Uterus (tissue), 4 donors: ENCODE data around the gene ETAA1. TPM values are rescaled to one million over a fixed set of nuclear protein-coding genes. Genes with fewer than 3 reads are reported as not detected.

Experiments used
- DNase-seq, 2 donors: peaks; one replicate each; pipeline ENCODE4 v3.0.0-alpha.2; 2019 to 2020
- H3K27ac ChIP-seq, 2 donors: fragments of 200-600 bp; sonication (generic); 1 replicate in 1 of 2; 2 replicates in 1 of 2; pipeline ENCODE4 v1.5.1; 2016 to 2018
- H3K27me3 ChIP-seq, 2 donors: fragments of 200-600 bp; sonication (generic); one replicate each; pipeline ENCODE4 v1.5.1; 2018 to 2019; ENCODE audit warnings: control low read depth in 1 of 2
- H3K36me3 ChIP-seq, 2 donors: fragments of 200-600 bp; sonication (generic); one replicate each; pipeline ENCODE4 v1.5.1; 2019; ENCODE audit warnings: control low read depth in 1 of 2
- H3K4me1 ChIP-seq, 2 donors: fragments of 200-600 bp; sonication (generic); one replicate each; pipeline ENCODE4 v1.5.1; 2018 to 2019; ENCODE audit warnings: control low read depth in 1 of 2
- H3K4me3 ChIP-seq, 2 donors: fragments of 200-600 bp; sonication (generic); 1 replicate in 1 of 2; 2 replicates in 1 of 2; pipeline ENCODE4 v1.5.1; 2018 to 2019; ENCODE audit warnings: mild to moderate bottlenecking in 1 of 2
- H3K9me3 ChIP-seq, 2 donors: fragments of 200-600 bp; sonication (generic); one replicate each; pipeline ENCODE4 v1.5.1; 2019; ENCODE audit warnings: control low read depth in 1 of 2
- POLR2A ChIP-seq, 2 donors: fragments of 450-650 bp; IDR thresholded peaks; one replicate each; pipeline ENCODE4 v1.6.1; 2016; ENCODE audit warnings: antibody characterized with exemption in 2 of 2, mild to moderate bottlenecking in 1 of 2, moderate library complexity in 1 of 2
- intact Hi-C: fragments of 100-400 bp; cut with DNase I; formaldehyde crosslinking; loops from one replicate; pipeline ENCODE4 v1.15.1; 2023; ENCODE audit warnings: low total_unique reads
- total RNA-seq, 4 donors: library from RNA; depleted of rRNA in 3 of 4; stranded (reverse); fragments of >200 nt in 3 of 4; gene quantifications; one replicate each; pipeline versions ENCODE4 v1.1.0 to v1.2.4, GENCODE V29; 2014 to 2023
- TF ChIP-seq, protein P1 (sequence below), 4 experiments: fragments of 200-600 bp in 2 of 4; fragments of 450-650 bp in 2 of 4; sonication (generic) in 2 of 4; IDR thresholded peaks; one replicate each; pipeline ENCODE4 v1.5.1; 2016 to 2019; ENCODE audit warnings: antibody characterized with exemption in 4 of 4, mild to moderate bottlenecking in 2 of 4, moderate library complexity in 1 of 4
- donor health status: DM: yes; HTN: yes; CAD: no.

ETAA1 gene
- total RNA-seq, 4 donors from 2014 or later: 14.6 to 37.6 (median 21.6) TPM

DNA sequence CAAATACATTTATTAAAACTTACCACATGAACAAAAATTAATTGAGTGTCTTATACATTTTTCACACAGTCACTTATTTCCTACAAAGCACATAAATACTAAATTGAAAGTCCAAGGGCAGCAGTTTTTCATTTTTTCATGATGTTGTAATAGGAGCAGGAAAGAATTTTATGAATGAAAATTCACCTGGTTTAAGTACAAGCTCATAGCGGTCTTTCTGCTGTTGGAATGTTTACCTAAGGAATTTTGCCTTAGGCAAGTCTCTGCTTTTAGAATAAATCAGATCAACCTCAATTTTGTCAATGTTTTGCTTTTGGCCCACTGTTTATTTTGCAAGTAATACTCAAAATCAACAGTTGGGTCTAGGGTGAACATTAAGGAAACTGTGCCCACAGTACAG, 40.0 kb downstream of the ETAA1 start:
- Histone ChIP-seq H3K4me3 (no peak overlapping the region), H3K27me3 (no peaks in the 10 kb centered on the region), H3K9me3 (no peaks in the 10 kb centered on the region), H3K27ac (no peak overlapping the region), H3K36me3 (no peaks in the 10 kb centered on the region), H3K4me1 (no peaks in the 10 kb centered on the region)
- no peak for TF ChIP-seq POLR2A (IDR thresholded peaks at IDR 0.05)
- intact Hi-C loops: no loop called here
- DNase-seq: no peak

DNA sequence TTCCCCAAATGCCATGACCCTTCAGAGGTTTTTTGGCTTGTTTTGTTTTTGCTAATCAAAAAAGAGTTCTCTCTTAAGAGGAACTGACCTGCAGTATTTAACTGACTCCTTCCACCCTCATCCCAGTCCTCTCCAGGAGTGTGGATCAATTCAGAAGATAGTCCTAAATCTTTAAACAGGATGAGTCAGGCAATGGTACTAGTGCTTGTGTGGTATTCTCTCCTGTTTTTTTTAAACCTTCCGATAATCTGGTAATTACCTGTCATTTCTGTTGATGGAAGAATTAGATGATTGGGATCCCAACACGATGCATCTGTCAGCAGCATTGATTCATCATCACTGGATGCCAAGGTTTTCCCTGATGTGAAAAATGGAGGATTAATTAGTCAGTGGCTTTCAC, 41.2 kb downstream of the ETAA1 start:
- Histone ChIP-seq H3K36me3 (no peaks in the 10 kb centered on the region), H3K9me3 (no peaks in the 10 kb centered on the region), H3K27me3 (no peaks in the 10 kb centered on the region), H3K4me3 (no peak overlapping the region), H3K4me1 (no peaks in the 10 kb centered on the region), H3K27ac (no peak overlapping the region)
- TF ChIP-seq, protein P1, sequence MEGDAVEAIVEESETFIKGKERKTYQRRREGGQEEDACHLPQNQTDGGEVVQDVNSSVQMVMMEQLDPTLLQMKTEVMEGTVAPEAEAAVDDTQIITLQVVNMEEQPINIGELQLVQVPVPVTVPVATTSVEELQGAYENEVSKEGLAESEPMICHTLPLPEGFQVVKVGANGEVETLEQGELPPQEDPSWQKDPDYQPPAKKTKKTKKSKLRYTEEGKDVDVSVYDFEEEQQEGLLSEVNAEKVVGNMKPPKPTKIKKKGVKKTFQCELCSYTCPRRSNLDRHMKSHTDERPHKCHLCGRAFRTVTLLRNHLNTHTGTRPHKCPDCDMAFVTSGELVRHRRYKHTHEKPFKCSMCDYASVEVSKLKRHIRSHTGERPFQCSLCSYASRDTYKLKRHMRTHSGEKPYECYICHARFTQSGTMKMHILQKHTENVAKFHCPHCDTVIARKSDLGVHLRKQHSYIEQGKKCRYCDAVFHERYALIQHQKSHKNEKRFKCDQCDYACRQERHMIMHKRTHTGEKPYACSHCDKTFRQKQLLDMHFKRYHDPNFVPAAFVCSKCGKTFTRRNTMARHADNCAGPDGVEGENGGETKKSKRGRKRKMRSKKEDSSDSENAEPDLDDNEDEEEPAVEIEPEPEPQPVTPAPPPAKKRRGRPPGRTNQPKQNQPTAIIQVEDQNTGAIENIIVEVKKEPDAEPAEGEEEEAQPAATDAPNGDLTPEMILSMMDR (IDR thresholded peaks at IDR 0.05): no peak
- TF ChIP-seq POLR2A (IDR thresholded peaks at IDR 0.05): no peak
- DNase-seq: no peak
- intact Hi-C loops: no loop called here

DNA sequence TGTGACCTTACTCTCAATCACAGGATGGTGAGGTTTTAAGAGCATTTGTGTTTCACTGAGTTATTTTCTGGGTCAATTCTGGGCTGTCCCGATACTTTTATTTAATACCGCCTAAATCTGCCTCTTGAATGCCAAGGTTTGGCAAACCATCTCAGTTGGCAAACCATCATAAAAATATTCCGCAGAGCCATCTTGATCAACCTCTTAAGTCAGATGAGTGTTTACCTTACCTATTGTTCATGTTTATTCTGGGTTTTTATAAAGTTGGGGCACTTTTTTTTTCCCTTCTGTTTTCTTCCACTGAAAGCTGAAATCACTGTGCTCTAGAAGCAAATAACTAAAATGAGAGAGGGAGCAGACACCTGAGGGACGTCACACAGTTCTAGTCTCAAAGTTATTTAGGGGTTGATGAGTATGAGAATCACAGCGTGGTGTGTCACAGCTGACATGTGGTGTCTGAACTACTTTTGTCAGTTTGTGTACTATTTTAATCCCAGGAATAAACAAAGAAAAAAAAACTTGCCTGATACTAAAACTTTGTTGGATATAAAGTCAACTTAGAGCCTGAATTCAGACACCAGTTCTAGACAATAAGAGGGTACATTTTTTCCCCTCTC, 48.6 kb downstream of the ETAA1 start:
- Histone ChIP-seq H3K9me3 (no peaks in the 10 kb centered on the region), H3K36me3 (no peaks in the 10 kb centered on the region), H3K27ac (no peak overlapping the region), H3K4me1 (no peaks in the 10 kb centered on the region), H3K27me3 (no peaks in the 10 kb centered on the region), H3K4me3 (no peak overlapping the region)
- intact Hi-C loops: no loop called here
- DNase-seq: no peak
- TF ChIP-seq, protein P1 (IDR thresholded peaks at IDR 0.05): no peak
- no peak for TF ChIP-seq POLR2A (IDR thresholded peaks at IDR 0.05)

DNA sequence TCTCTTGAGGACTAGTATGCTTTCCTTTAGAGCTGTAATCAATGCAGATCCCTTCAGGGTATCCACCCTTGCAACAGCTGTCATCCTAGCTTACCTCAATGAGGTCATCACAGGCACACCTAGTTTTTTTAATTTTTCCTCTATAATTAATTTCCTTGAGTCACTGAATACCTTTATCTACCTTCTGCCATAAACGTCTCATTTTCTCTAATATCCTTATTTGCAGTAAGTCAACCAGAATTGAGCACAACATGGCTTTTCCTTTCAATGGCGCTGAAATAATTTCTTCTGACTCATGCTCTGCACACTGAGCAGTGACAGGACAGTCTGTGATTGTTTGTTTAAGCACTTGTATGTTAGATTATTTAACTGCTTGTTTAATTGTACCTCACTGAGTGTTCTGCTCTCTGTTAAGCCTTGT, 49.4 kb downstream of the ETAA1 start:
- H3K36me3 ChIP-seq: no peaks in the 10 kb centered on the region
- TF ChIP-seq, protein P1 (IDR thresholded peaks at IDR 0.05): no peak
- TF ChIP-seq POLR2A (IDR thresholded peaks at IDR 0.05): no peak

DNA sequence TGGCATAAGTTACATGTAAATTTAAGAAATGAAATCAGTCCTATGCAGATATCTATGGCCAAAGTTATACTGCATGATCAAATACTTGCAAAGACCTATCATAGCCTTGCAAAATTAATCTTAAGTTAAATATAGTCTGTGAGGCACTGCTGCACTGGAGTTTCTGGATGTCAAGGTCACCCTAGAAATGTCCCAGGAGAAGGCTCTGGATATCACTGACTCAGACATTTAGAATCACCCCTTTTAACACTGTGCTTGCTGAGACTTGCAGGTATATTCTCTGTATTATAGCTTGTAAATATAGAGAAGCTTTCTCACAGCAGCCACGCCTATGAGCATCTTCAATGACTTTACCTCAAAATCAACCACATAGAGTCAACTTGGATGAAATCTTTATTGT, 51.5 kb downstream of the ETAA1 start:
- no peaks in the 10 kb centered on the region for H3K9me3 ChIP-seq
- intact Hi-C loops: no loop called here
- DNase-seq: no peak
- H3K27me3 ChIP-seq: no peaks in the 10 kb centered on the region
- H3K36me3 ChIP-seq: no peaks in the 10 kb centered on the region
- TF ChIP-seq, protein P1 (IDR thresholded peaks at IDR 0.05): no peak
- TF ChIP-seq POLR2A (IDR thresholded peaks at IDR 0.05): no peak
- H3K27ac ChIP-seq: no peak overlapping the region
- H3K4me3 ChIP-seq: no peak overlapping the region
- no peaks in the 10 kb centered on the region for H3K4me1 ChIP-seq

More for the DNA sequence above, 49.4 kb downstream of the ETAA1 start:
- Histone ChIP-seq H3K4me1 (no peaks in the 10 kb centered on the region), H3K27me3 (no peaks in the 10 kb centered on the region), H3K4me3 (no peak overlapping the region), H3K9me3 (no peaks in the 10 kb centered on the region), H3K27ac (no peak overlapping the region)
- intact Hi-C loops: no loop called here
- no peak for DNase-seq
